HUES64 (cell line): Measurements from ENCODE around the gene SLC35F3.

Source experiments
- H3K27ac ChIP-seq: 2 replicates; pipeline ENCODE4 v1.7.0; 2013; ENCODE audit warnings: low read depth, low read length, inconsistent platforms
- H3K27me3 ChIP-seq: 2 replicates; pipeline ENCODE4 v1.6.1; 2013; ENCODE audit warnings: mild to moderate bottlenecking, low read length; ENCODE audit not compliant: insufficient read depth
- H3K36me3 ChIP-seq: 2 replicates; pipeline ENCODE4 v1.6.1; 2013; ENCODE audit warnings: mild to moderate bottlenecking, low read length; ENCODE audit not compliant: insufficient read depth
- H3K4me1 ChIP-seq: 2 replicates; pipeline ENCODE4 v1.6.1; 2013; ENCODE audit warnings: mild to moderate bottlenecking, low read length, moderate library complexity; ENCODE audit not compliant: insufficient read depth
- H3K4me3 ChIP-seq: 2 replicates; pipeline ENCODE4 v1.5.1; 2013; ENCODE audit warnings: mild to moderate bottlenecking, low read length, moderate library complexity
- H3K9ac ChIP-seq: 2 replicates; pipeline ENCODE4 v1.6.1; 2013; ENCODE audit warnings: mild to moderate bottlenecking, low read depth, low read length
- H3K9me3 ChIP-seq: 2 replicates; pipeline ENCODE4 v1.6.1; 2013; ENCODE audit warnings: low read depth, low read length; ENCODE audit not compliant: insufficient read depth
- WGBS: fragments of 150-250, 120-280 bp; methylation state at CpG from one replicate; pipeline ENCODE4 v1.1.7; 2013; ENCODE audit warnings: missing lambda C conversion rate; 5-methylcytosine and 5-hydroxymethylcytosine counted together

Gene SLC35F3

GRCh38 chr1:234309598-234310459, 405.4 kb downstream of the SLC35F3 start:
- H3K4me1 ChIP-seq: peaks cover 8% of the 10 kb centered on the region
- no peaks in the 10 kb centered on the region for H3K27me3 ChIP-seq
- no peak overlapping the region; the same call in 1 of the 2 replicates for H3K27ac ChIP-seq
- H3K9me3 ChIP-seq: no peaks in the 10 kb centered on the region
- no peak overlapping the region for H3K4me3 ChIP-seq
- no peak overlapping the region for H3K9ac ChIP-seq
- H3K36me3 ChIP-seq: no peaks in the 10 kb centered on the region
- WGBS: 54% methylated on average over 26 of the region's 26 CpGs

DNA sequence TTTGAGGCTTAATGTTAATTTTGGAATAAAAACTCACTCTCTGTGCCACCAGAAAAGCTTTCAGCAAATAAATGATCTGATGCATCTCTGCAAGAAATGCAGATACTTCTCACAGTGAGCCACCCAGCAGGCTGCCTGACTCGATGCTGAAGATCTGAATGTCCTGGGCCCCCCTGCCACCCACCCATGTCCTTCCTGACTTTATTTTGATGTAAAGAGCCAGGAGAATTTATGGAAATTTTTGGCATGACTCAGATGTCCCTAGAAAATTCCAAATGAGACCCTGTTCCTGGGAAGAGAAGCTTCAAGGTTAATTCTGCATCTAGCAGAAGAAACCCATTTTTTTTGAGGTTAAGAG, 406.0 kb downstream of the SLC35F3 start:
- H3K4me3 ChIP-seq: no peak overlapping the region
- 32% methylated on average over 1 of the region's 1 CpG for WGBS
- H3K9me3 ChIP-seq: no peaks in the 10 kb centered on the region
- H3K4me1 ChIP-seq: peaks cover 10% of the 10 kb centered on the region
- no peaks in the 10 kb centered on the region for H3K36me3 ChIP-seq
- no peak overlapping the region for H3K9ac ChIP-seq
- H3K27ac ChIP-seq: no peak overlapping the region; the same call in 1 of the 2 replicates
- H3K27me3 ChIP-seq: no peaks in the 10 kb centered on the region

DNA sequence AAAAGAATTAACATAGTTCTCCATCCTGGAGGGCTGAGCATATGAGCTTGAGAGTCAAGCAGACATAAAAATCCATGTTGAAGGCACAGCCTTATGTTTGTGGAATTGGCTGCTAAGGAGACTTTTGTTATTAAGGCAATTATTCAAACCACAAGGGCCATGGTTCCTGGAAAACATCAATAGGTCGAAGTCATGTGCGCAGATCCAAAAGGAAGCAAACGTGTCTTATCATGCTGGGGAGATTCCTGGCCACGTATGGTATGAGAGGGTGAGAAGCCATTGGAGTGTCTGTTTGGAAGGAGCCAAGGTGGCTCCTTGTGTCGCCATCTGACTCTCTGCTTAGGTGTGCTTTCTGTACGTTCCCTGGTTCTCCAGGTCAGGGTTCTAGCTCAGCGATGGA, 406.9 kb downstream of the SLC35F3 start:
- H3K9me3 ChIP-seq: no peaks in the 10 kb centered on the region
- no peak overlapping the region for H3K27ac ChIP-seq
- peaks cover 10% of the 10 kb centered on the region for H3K4me1 ChIP-seq
- H3K4me3 ChIP-seq: no peak overlapping the region
- no peak overlapping the region for H3K9ac ChIP-seq
- 95% methylated on average over 7 of the region's 7 CpGs for WGBS
- no peaks in the 10 kb centered on the region for H3K27me3 ChIP-seq
- no peaks in the 10 kb centered on the region for H3K36me3 ChIP-seq

DNA sequence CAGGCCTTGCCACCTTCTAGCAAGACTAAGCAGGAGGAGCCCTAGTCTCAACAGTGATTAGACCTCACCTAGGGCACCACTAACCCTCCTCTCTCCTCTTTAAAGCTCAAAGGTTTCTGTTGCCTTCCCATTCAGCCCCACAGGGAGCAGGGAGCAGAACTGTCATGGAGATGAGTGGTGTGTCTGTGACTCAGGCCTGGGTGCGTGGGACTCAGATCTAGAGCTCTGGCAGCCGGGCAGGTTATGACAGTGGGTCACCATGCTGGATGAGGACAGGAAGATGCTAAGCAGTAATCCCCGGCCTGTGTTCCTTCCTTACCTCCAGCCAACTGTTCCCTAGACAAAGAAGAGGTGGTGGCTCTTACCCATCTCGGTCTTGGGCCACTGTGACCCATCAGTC, 408.7 kb downstream of the SLC35F3 start:
- Histone ChIP-seq H3K4me1 (peaks cover 14% of the 10 kb centered on the region), H3K27ac (no peak overlapping the region), H3K9ac (no peak overlapping the region), H3K9me3 (no peaks in the 10 kb centered on the region), H3K27me3 (no peaks in the 10 kb centered on the region), H3K4me3 (no peak overlapping the region), H3K36me3 (no peaks in the 10 kb centered on the region)
- WGBS: 97% methylated on average over 4 of the region's 4 CpGs

DNA sequence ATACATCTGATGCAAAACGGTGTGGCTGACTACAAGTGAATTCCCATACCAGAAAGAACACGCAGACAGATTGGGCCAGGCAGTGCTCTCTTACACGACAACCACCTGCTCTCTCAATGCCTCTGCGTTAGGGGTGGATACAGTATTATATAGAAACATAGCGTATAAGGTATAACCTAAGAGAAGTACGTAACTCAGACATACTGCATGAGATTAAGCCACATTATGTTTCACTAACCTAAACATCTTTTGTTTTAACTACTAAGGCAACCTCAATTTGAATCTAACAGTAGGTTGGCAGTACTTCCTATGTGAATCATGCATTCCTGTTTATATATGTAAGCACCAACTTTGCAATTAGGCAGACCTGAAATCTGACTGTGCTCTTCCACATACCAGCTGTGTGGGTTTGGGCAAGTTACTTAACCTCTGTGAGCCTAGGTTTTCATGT, 410.6 kb downstream of the SLC35F3 start:
- Histone ChIP-seq H3K27ac (no peak overlapping the region), H3K27me3 (no peaks in the 10 kb centered on the region), H3K4me1 (peaks cover 14% of the 10 kb centered on the region), H3K9me3 (no peaks in the 10 kb centered on the region), H3K36me3 (no peaks in the 10 kb centered on the region), H3K9ac (no peak overlapping the region), H3K4me3 (no peak overlapping the region)
- WGBS: 90% methylated on average over 6 of the region's 6 CpGs

DNA sequence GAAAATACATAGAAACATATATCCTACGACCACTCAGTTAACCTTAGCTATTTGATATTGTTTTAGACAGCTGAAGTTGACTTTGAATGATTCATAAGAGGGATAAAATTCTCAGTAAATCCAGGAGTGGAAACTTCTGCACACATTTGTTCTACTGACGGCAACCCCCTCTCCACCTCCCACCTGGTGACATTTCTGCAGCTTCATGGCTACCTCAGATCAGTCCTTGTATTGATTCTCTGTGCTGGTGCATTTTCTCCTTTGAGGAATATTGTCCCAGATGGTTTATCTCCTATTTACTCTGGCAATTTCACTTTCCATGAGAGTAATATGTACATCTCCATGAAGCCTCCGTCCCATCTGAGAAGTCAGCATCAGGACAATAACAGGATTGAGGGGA, 411.1 kb downstream of the SLC35F3 start:
- Histone ChIP-seq H3K9ac (no peak overlapping the region), H3K36me3 (no peaks in the 10 kb centered on the region), H3K4me1 (peaks cover 9% of the 10 kb centered on the region; the same call in 1 of the 2 replicates), H3K27me3 (no peaks in the 10 kb centered on the region), H3K4me3 (no peak overlapping the region), H3K9me3 (no peaks in the 10 kb centered on the region), H3K27ac (no peak overlapping the region)
- 90% methylated on average over 2 of the region's 3 CpGs for WGBS

DNA sequence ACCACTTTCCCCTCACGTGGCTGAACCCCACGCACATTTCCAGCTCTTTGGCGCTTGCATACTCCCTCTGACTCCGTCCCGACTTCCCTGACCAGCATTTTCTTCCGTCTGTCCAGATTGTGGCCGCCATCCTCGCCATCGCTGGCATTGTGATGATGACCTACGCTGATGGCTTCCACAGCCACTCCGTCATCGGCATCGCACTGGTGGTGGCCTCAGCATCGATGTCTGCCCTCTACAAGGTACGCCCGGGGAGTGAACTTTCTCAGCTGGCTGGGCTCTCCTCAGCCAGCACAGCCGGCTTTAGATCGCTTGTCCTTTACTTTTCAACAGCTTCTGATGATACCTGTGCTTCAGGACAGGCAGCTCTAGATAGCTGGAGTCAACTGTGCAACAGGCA, 412.0 kb downstream of the SLC35F3 start:
- no peaks in the 10 kb centered on the region for H3K36me3 ChIP-seq
- H3K27ac ChIP-seq: no peak overlapping the region
- H3K9ac ChIP-seq: no peak overlapping the region
- H3K27me3 ChIP-seq: no peaks in the 10 kb centered on the region
- H3K4me3 ChIP-seq: no peak overlapping the region
- H3K9me3 ChIP-seq: no peaks in the 10 kb centered on the region
- WGBS: 94% methylated on average over 18 of the region's 18 CpGs
- peaks cover 7% of the 10 kb centered on the region; the same call in 1 of the 2 replicates for H3K4me1 ChIP-seq

DNA sequence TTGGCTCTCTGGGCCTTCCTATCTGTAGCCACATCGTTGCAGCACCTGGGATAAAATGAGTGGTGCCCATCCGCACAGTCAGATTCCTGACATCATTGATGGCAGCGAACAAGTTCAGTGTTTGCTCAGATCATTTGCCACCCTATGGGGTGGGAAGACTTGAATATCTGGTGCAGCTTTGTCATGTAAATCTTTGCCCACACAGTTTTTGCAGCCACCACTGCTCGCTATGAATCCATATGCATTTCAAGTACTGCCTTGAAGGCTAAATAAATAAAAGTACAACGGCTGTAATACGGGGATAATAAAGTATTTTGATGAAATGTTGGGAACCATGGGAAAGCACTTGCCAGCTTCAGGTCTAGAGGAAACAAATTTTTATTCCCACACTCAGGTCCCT, 412.5 kb downstream of the SLC35F3 start:
- H3K9me3 ChIP-seq: no peaks in the 10 kb centered on the region
- H3K4me3 ChIP-seq: no peak overlapping the region
- no peak overlapping the region for H3K27ac ChIP-seq
- H3K36me3 ChIP-seq: no peaks in the 10 kb centered on the region
- H3K27me3 ChIP-seq: no peaks in the 10 kb centered on the region
- H3K4me1 ChIP-seq: peaks cover 7% of the 10 kb centered on the region; the same call in 1 of the 2 replicates
- no peak overlapping the region for H3K9ac ChIP-seq
- WGBS: 48% methylated on average over 6 of the region's 6 CpGs

DNA sequence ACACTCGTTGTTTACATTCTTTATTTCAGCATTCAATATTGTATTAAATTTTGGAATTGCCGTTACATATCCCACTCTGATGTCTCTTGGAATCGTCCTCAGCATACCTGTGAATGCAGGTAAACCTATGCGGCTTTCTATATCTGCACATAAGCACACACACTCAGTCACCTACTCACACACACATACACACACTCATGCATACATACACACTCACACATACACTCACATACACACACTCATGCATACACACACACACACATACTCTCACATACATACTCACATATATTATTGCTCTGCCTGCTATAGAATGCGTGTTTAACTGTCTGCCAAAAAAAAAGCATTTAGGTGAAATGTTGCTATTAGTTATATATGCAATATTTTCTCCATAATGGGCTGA, 415.6 kb downstream of the SLC35F3 start:
- H3K36me3 ChIP-seq: no peaks in the 10 kb centered on the region
- H3K27ac ChIP-seq: no peak overlapping the region
- H3K9me3 ChIP-seq: no peaks in the 10 kb centered on the region
- H3K4me1 ChIP-seq: peaks cover 4% of the 10 kb centered on the region; the same call in 1 of the 2 replicates
- H3K4me3 ChIP-seq: no peak overlapping the region
- 95% methylated on average over 4 of the region's 5 CpGs for WGBS
- no peak overlapping the region for H3K9ac ChIP-seq
- H3K27me3 ChIP-seq: 0 out of 2 replicates have a peak, but pooled peaks cover under 1% of the 10 kb centered on the region

DNA sequence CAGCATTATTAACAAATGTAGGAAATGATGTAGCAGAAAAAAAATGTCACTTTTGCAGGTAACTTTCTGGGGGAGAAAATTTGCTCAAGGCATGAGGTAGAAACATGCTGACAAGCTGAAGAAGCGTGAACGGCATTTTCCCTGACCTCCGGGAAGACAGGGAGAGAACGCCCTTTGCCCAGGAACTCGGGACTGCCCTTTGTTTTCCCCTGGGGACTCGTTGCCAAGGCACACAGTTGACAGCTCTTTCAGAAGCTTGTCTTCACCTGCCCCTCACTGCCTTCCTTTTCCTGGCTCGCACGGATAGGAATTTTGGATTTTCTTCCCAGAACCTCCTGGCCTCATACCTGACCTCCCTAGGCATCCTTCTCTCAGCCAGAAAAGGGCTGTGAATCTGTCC, 416.1 kb downstream of the SLC35F3 start:
- WGBS: 82% methylated on average over 8 of the region's 8 CpGs
- Histone ChIP-seq H3K27ac (no peak overlapping the region), H3K36me3 (no peaks in the 10 kb centered on the region), H3K9ac (no peak overlapping the region), H3K4me1 (peaks cover 4% of the 10 kb centered on the region; the same call in 1 of the 2 replicates), H3K4me3 (no peak overlapping the region), H3K27me3 (peaks cover 5% of the 10 kb centered on the region; the same call in 1 of the 2 replicates), H3K9me3 (no peaks in the 10 kb centered on the region)

DNA sequence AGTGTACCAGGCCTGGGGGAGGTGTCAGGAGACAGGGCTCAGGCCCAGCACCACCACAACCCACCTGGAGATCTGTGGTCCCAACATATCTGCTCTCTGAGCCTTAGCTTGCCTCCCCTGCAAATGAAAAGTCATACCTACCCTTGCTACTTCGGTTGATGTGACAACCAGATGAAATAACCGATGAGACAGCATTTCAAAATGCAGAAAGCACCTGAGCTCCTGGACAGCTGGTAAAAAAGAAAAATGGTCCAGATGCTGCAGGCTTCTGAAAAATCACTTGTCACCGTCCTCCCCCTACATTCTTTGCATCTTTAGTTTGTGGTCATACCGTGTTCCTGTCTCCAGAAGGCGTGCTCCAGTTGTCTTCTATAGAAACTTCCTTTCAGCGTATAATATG, 416.8 kb downstream of the SLC35F3 start:
- Histone ChIP-seq H3K4me1 (peaks cover 4% of the 10 kb centered on the region; the same call in 1 of the 2 replicates), H3K27ac (no peak overlapping the region), H3K4me3 (no peak overlapping the region), H3K9ac (no peak overlapping the region), H3K27me3 (peaks cover 11% of the 10 kb centered on the region), H3K9me3 (no peaks in the 10 kb centered on the region), H3K36me3 (no peaks in the 10 kb centered on the region)
- 94% methylated on average over 5 of the region's 6 CpGs for WGBS
